Heart left ventricle (tissue), 16 donors: Measurements from ENCODE around the gene FEZ2. TPM values are rescaled to one million over a fixed set of nuclear protein-coding genes. Genes with fewer than 3 reads are reported as not detected.

ENCODE experiments used
- ATAC-seq, 4 donors: fragments of 200-7000 bp; cut with Tn5 transposase; one replicate each; pipeline ENCODE4 v1.9.1; 2020 to 2022; ENCODE audit warnings: moderate library complexity in 4 of 4, mild to moderate bottlenecking in 3 of 4, moderate number of reproducible peaks in 1 of 4
- DNase-seq, 5 donors: peaks; one replicate each; pipeline ENCODE4 v3.0.0-alpha.2; 2020
- H3K27ac ChIP-seq, 12 donors: fragments of 200-600 bp; sonication (generic) in 4 of 12; one replicate each; pipeline versions ENCODE4 v1.5.0 to v1.8.0; 2016 to 2022; ENCODE audit warnings: mild to moderate bottlenecking in 2 of 12
- H3K27me3 ChIP-seq, 9 donors: fragments of 200-600 bp; sonication (generic) in 2 of 9; one replicate each; pipeline versions ENCODE4 v1.5.1 to v1.8.0; 2016 to 2022; ENCODE audit warnings: mild to moderate bottlenecking in 3 of 9
- H3K36me3 ChIP-seq, 9 donors: fragments of 200-600 bp; sonication (generic) in 2 of 9; one replicate each; pipeline versions ENCODE4 v1.5.0 to v1.8.0; 2018 to 2022; ENCODE audit warnings: mild to moderate bottlenecking in 2 of 9
- H3K4me1 ChIP-seq, 12 donors: fragments of 200-600 bp; sonication (generic) in 4 of 12; one replicate each; pipeline versions ENCODE4 v1.5.0 to v1.8.0; 2016 to 2022; ENCODE audit warnings: mild to moderate bottlenecking in 3 of 12
- H3K4me3 ChIP-seq, 12 donors: fragments of 200-600 bp; sonication (generic) in 4 of 12; one replicate each; pipeline versions ENCODE4 v1.5.0 to v1.8.0; 2017 to 2022; ENCODE audit warnings: mild to moderate bottlenecking in 9 of 12, moderate library complexity in 4 of 12
- H3K9me3 ChIP-seq, 12 donors: fragments of 200-600 bp; sonication (generic) in 4 of 12; one replicate each; pipeline versions ENCODE4 v1.5.0 to v1.8.0; 2016 to 2022; ENCODE audit warnings: mild to moderate bottlenecking in 1 of 12
- CTCF ChIP-seq, 12 donors: fragments of 200-600 bp; sonication (generic) in 4 of 12; IDR thresholded peaks; one replicate each; pipeline versions ENCODE4 v1.5.0 to v1.8.0; 2018 to 2022; ENCODE audit warnings: antibody characterized with exemption in 12 of 12, mild to moderate bottlenecking in 5 of 12
- POLR2A ChIP-seq, 2 donors: fragments of 450-650 bp; IDR thresholded peaks; one replicate each; pipeline ENCODE4 v1.6.1; 2017; ENCODE audit warnings: antibody characterized with exemption in 2 of 2, mild to moderate bottlenecking in 2 of 2, moderate library complexity in 2 of 2
- WGBS, 4 donors: extraction: QIAGEN DNeasy Blood & Tissue Kit in 2 of 4; methylation state at CpG; one replicate each; pipeline versions ENCODE4 v1.1.5 to v1.1.7; 2013 to 2018; 5-methylcytosine and 5-hydroxymethylcytosine counted together
- intact Hi-C, 10 donors: fragments of 100-400 bp; cut with DNase I; formaldehyde crosslinking; loops; one replicate each; pipeline versions ENCODE4 v1.11.1 to v1.14.2; 2022
- polyA plus RNA-seq, 2 donors: library from polyadenylated mRNA; stranded (reverse); fragments of 200-250 nt; gene quantifications; one replicate each; pipeline ENCODE4 v1.2.3, GENCODE V29; 2013
- total RNA-seq, 9 donors: library from RNA; depleted of rRNA in 2 of 9; stranded (reverse); fragments of >200 nt in 2 of 9; fragmentation: NEBNext Ultra II Directional in 3 of 9; extraction: Animal tissue kit (Norgen Biotek cat#: 25700) in 3 of 9; gene quantifications; one replicate each; pipeline versions ENCODE4 v1.1.0 to v1.2.4, GENCODE V29; 2016 to 2023
- donor health status: ischemic (EF 13 %, LVEDD 7.1; RV severe dilation, severe dysfunction).
- donor health status: healthy with polysubstance abuse.
- donor health status: DM: no; HTN: yes; CAD: no.
- donor health status: DM: no; HTN: no; CAD: no.
- donor health status: ischemic (EF 25% LVEDD 6.9; RV normal size, moderate dysfunction).
- donor health status: ischemic (EF 25% LVEDD 5.7; RV mildly dilated, moderate dysfunction).
- donor health status: healthy.
- donor health status: DM: yes; HTN: yes; CAD: no.
- donor health status: ischemic (EF 35%, LVEDD 5.7; RV mildly dilated, moderate dysfunction).
- donor health status: nonischemic (EF 11% LVEDD 7.7; RV severe dilation, severe dysfunction).
- donor health status: DM: yes; HTN: yes; CAD: no.
- donor health status: PGD.
- donor health status: ischemic (EF 29% LVEDD 5.4; RV normal size, mild dysfunction).
- donor health status: nonischemic (EF 23%, LVEDD 6.1; RV moderate dilation, normal function).

Gene FEZ2
- total and polyA plus RNA-seq, 11 donors, result 26.5 to 55.4 (median 48.4) TPM

GRCh38 chr2:36535099-36535498 lies 62.9 kb downstream of the FEZ2 start:
- peaks cover 0 to 55% (median 19%) of the 10 kb centered on the region in 9 donors for H3K36me3 ChIP-seq
- ATAC-seq, result no peak

DNA sequence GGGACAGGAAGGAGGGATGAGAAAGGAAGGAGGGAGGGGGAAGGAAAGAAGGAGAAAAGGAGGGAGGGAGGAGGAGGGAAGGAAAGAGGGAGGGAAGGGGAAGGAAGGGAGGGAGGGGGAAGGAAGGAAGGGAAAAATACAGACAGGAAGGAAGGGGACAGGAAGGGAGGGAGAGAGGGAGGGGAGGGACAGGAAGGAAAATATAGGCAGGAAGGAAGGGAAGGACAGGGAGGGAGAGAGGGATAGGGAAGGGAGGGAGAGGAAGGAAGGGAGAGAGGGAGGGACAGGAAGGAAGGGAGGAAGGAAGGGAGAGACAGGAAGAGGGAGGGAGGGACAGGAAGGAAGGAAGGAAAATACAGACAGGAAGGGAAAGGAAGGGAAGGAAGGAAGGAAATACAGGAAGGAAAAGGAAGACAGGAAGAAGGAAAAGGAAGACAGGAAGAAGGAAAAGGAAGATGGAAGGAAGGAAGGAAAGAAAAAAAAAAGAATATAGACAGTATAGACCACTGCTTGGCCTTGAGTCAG lies 63.6 kb downstream of the FEZ2 start:
- Histone ChIP-seq H3K9me3 (no peaks in the 10 kb centered on the region), H3K4me1 (peaks cover 0 to 37% (median 18%) of the 10 kb centered on the region in 12 donors), H3K36me3 (peaks cover 0 to 52% (median 19%) of the 10 kb centered on the region in 9 donors), H3K4me3 (no peak overlapping the region), H3K27me3 (no peaks in the 10 kb centered on the region), H3K27ac (no peak overlapping the region)
- TF ChIP-seq CTCF (IDR thresholded peaks at IDR 0.05), result no peak
- no peak for TF ChIP-seq POLR2A (IDR thresholded peaks at IDR 0.05)
- intact Hi-C loops, result loop anchor here in 4 of 10 donors (10.0 kb wide), 2 partner anchors 120 to 130 kb away; no protein-coding TSS in a partner anchor
- ATAC-seq, result no peak
- no peak for DNase-seq

More at GRCh38 chr2:36535099-36535498, 62.9 kb downstream of the FEZ2 start:
- Histone ChIP-seq H3K27me3 (no peaks in the 10 kb centered on the region), H3K4me3 (no peak overlapping the region), H3K9me3 (no peaks in the 10 kb centered on the region), H3K4me1 (peaks cover 0 to 30% (median 12%) of the 10 kb centered on the region in 12 donors), H3K27ac (no peak overlapping the region)
- TF ChIP-seq POLR2A (IDR thresholded peaks at IDR 0.05), result no peak
- no peak for TF ChIP-seq CTCF (IDR thresholded peaks at IDR 0.05)
- intact Hi-C loops, result loop anchor here in 4 of 10 donors (10.0 kb wide), 2 partner anchors 120 to 130 kb away; no protein-coding TSS in a partner anchor
- DNase-seq, result no peak
- whole genome bisulfite sequencing, 4 donors, result 87 to 93% (median 93%) methylated on average over 2 of the region's 2 CpGs

DNA sequence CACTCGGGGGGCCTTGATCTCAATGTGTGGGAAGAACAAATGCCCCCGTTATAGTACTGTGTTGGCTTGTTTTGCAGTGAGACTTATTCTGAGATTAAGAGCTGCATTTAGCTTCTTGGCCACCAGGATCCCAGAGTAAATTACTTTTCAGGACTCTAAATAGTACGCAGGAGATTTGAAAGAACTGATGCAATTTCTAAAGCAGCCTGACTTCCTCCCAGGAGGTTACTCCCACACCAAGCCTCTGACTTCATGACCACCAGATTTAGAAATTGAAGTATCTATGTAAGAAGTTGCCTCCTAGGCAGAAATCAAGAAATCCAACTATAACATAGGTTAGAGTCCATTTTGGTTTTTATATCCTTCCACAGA lies 67.0 kb downstream of the FEZ2 start:
- Histone ChIP-seq H3K36me3 (peaks cover 0 to 30% (median 14%) of the 10 kb centered on the region in 9 donors), H3K27ac (peak overlapping the region in 8 of 12 donors; percentile 0 to 64 (median 42)), H3K27me3 (no peaks in the 10 kb centered on the region), H3K4me3 (peak overlapping the region in 1 of 12 donors; percentile 4), H3K9me3 (no peaks in the 10 kb centered on the region), H3K4me1 (peaks cover 0 to 43% (median 16%) of the 10 kb centered on the region in 12 donors)
- WGBS, 4 donors, result 39 to 63% (median 44%) methylated on average over 3 of the region's 3 CpGs
- intact Hi-C loops, result loop anchor here in 4 of 10 donors (10.0 kb wide), 2 partner anchors 124 to 134 kb away; no protein-coding TSS in a partner anchor
- DNase-seq, result peak in 2 of 5 donors; percentile 36 to 56
- ATAC-seq, result peak; percentile 25 to 93 (median 80)
- peak in 6 of 12 donors; percentile 6 to 44 (median 38) for TF ChIP-seq CTCF (IDR thresholded peaks at IDR 0.05)
- TF ChIP-seq POLR2A (IDR thresholded peaks at IDR 0.05), result no peak

- no peak for TF ChIP-seq CTCF (IDR thresholded peaks at IDR 0.05)
- TF ChIP-seq POLR2A (IDR thresholded peaks at IDR 0.05), result no peak
- ATAC-seq (peak in 3 of 4 donors; percentile 4 to 28 (median 11)), DNase-seq (no peak)
- Histone ChIP-seq H3K27me3 (no peaks in the 10 kb centered on the region), H3K36me3 (peaks cover 0 to 30% (median 13%) of the 10 kb centered on the region in 9 donors), H3K4me1 (peaks cover 0 to 47% (median 17%) of the 10 kb centered on the region in 12 donors), H3K4me3 (peak overlapping the region in 1 of 12 donors; percentile 4), H3K27ac (peak overlapping the region in 9 of 12 donors; percentile 0 to 64 (median 41)), H3K9me3 (no peaks in the 10 kb centered on the region)
- WGBS, 4 donors, result 75 to 81% (median 79%) methylated on average over 9 of the region's 9 CpGs
- intact Hi-C loops, result loop anchor here in 4 of 10 donors (10.0 kb wide), 2 partner anchors 124 to 134 kb away; no protein-coding TSS in a partner anchor
Observed at GRCh38 chr2:36530178-36530982, 67.6 kb downstream of the FEZ2 start.
